Stimulated activated CD8-positive, alpha-beta memory T cell treated with anti-CD3 and anti-CD28 coated beads, Interleukin-4, amount 100 ng/mL, for 4 hours (primary cell): ENCODE measurements around the gene BNIP3.

Experiments used
- DNase-seq, 2 donors: peaks; one replicate each; pipeline ENCODE4 v3.0.0-alpha.2; 2020; ENCODE audit warnings: low read depth in 2 of 2, low spot score in 1 of 2

BNIP3 gene, protein sequence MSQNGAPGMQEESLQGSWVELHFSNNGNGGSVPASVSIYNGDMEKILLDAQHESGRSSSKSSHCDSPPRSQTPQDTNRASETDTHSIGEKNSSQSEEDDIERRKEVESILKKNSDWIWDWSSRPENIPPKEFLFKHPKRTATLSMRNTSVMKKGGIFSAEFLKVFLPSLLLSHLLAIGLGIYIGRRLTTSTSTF

GRCh38 chr10:131981429-131982184 is at the start of gene BNIP3:
TSS of gene BNIP3 (minus strand) at chr10:131981923. CDS start at chr10:131981806, 117 bp downstream.
- peak; percentile 81 to 90 for DNase-seq

- no peak for DNase-seq
Observed at GRCh38 chr10:132030898-132031463, 49.3 kb upstream of the BNIP3 start.

- no peak for DNase-seq
Observed at GRCh38 chr10:132028706-132029105, 47.0 kb upstream of the BNIP3 start.

DNA sequence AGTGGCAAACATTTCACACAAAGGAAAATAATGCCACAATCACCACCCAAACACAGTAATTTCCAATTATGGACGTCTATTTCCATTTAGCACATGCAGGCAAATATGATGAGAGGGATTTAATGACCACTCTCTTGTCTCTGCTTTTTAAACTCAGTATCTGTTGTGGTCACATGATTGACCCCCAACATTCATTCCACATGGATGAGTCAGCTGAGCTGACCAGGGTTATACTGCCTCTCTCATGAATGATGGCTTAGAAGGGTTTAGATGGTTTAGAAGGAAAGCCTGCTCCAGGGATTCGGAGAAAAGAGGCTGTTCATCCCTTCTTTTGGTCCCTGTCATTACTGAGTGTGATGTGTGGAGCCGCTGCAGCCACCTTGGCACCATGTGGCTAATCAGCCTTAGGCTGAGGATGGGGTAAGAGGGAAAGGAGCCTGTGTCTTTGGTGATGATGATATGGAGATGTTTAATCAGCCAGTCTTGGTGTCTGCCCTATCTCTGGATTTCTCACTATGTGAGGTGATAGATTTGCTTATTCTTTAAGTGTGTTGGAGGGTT is 45.8 kb upstream of the BNIP3 start:
- DNase-seq, result no peak

DNA sequence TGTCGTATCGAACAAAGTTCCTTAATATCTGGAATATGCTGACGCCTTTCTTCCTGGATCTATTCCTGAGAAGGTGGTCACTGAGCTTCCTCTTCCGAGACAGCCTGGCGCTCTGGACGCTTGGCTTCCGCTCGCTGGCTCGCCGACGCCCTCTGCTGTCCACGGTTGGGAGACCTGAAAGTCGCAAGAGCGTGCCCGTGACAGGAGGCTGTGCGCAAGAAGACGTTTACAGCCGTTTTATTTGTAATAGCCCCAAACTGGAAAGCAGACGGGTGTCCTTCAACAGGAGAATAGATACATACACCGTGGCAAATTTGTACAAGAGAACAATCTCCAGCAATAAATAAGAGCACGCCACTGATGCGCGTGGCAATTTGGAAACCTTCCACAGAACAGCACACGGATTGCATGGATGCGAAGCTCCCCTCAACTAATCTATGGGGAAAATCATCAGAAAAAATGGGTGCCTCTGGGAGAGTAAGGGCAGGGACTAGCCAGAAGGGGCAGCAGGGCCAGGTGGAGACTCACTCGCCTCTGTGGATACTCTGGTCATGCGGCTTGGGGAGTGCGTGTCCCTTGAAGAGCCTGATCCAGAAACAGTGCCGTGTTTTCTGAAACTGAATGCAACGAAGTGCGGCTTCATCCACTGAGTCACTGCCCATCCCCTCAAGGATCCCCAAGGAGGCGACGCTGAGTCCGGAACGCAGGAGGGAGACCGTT is 41.5 kb upstream of the BNIP3 start:
- DNase-seq, result peak; percentile 24 to 59

GRCh38 chr10:132022241-132022640 is 40.5 kb upstream of the BNIP3 start:
- DNase-seq, result no peak

DNA sequence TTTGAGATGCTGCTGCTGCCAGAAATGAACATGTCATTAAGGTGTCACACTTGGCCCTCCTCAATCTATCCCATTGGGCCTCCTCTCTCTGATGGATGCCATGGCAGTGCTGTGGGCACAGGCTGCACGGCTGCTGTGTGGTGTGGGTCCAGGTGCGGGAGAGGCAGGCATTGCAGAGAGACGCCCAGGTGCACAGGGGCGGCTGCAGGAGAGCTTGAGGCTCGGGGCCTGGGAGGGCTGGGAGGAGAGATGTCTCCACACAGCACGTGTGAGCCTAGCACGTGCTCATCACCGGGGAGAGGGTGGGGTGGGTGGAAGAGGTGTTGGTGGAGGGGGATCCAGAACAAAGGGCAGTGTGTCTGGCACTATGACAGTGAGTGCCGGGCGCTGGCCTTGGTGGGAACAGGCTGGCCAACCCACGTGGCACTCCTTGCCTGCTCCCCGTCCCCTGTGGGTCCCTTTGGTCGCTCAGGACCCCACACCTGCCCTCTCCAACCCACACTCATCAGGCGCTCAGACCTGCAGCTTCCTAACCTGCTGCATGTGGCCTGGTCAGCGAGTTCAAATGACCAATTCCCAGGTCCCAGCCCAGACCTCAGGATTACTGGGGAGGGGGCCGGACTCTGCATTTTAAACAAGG is 39.9 kb upstream of the BNIP3 start:
- DNase-seq, result no peak

DNA sequence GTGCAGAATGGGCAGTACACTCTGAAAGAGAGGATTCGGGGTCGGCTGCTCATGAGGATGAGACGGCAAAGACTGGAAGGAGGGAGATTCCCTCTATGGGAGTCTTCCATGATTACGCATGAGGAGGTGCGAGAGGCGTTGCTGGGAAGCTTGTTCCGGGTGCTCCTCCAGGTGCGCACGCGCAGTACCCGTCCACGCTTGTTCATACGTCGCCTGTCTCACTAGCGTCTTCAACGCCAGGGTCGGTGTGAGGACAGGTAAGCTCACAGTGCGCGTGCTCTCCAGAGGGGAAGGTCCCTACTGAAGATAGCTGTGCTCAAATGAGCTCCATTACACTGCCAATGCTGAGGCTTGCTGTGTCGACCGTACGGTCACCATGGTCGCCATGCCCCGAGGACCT is 39.3 kb upstream of the BNIP3 start:
- DNase-seq, result no peak

DNA sequence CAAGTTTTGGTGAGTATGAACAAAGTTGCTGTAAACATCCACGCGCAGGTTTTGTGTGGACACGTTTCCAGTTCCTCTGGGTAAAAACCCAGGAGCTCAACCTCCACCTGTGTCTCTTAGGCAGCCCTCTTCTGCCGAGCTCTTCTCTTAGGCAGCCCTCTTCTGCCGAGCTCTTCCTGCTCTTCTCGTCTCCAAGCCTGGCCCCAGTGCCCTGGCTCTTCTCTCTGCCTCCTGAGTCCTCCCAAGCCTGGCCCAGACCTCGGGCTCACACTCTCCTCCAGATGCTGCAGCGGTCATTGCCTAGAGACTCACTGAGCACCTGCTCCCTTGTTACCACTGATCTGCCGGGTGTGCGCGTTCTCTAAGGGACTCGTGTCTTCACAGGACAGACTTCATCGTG is 38.7 kb upstream of the BNIP3 start:
- no peak for DNase-seq

DNA sequence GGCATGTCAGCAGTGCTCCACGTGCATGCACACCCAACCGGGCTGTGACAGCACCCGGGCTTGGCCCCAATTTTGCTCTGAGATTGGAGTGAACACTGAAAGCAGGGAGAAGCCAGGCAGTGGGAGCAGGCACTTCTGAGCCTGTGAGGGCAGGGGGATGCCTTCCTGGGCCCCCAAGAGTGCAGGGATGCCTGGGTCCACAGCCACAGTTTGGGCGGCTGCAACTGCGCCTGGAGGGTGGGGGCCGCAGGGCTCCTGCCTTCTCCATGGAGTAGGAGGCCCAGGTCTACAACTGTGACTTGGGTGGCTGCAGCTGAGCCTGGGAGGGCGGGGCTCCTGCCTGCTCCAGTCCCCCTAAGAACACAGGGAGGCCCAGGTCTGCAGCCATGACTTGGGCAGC is 37.6 kb upstream of the BNIP3 start:
- no peak for DNase-seq

- no peak for DNase-seq
Observed at GRCh38 chr10:132018446-132018845, 36.7 kb upstream of the BNIP3 start.

- no peak for DNase-seq
Observed at GRCh38 chr10:132016514-132016913, 34.8 kb upstream of the BNIP3 start.

- no peak for DNase-seq
Observed at GRCh38 chr10:132011445-132011844, 29.7 kb upstream of the BNIP3 start.

GRCh38 chr10:132011024-132011423 is 29.3 kb upstream of the BNIP3 start:
- DNase-seq, result no peak

DNA sequence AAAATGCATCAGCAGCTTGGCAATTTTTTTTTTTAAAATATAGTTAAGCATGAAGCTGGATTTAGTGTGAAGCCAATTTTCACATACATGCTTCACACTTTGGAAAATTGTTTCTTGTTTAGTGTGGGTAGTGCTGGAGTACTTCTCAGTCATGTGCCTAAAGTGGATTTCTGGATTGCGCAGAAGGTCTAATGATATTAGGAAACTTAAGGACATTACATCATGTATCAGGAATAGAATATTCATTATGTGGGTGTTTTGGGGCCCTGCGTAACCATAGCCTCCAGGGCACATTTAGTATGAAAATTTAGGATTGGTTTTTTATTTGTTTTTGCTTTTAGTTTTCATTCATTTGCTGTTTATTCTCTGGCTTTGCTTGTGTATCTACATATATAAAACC is 28.8 kb upstream of the BNIP3 start:
- DNase-seq, result no peak

DNA sequence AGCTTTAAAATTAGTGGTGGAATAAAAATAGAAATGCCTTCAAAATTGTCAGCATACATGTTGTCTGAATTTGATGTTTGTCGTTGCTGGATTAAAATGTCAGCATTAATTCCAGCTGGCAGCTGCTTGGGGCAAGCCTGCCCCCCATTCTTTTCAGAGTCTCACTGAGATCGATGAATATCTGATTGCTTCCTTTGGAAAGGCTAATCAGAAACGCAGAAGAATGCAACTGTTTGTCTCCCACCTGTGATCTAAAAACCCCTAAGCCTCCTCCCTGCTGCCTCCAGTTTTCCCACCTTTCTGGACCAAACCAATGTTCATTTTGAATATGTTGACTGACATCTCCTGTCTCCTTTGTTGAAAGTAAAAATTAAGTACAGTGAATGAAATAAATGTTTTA is 27.9 kb upstream of the BNIP3 start:
- no peak for DNase-seq

- DNase-seq, result no peak
Observed at GRCh38 chr10:132007681-132008080, 26.0 kb upstream of the BNIP3 start.

GRCh38 chr10:132006966-132007365 is 25.2 kb upstream of the BNIP3 start:
- DNase-seq, result no peak

DNA sequence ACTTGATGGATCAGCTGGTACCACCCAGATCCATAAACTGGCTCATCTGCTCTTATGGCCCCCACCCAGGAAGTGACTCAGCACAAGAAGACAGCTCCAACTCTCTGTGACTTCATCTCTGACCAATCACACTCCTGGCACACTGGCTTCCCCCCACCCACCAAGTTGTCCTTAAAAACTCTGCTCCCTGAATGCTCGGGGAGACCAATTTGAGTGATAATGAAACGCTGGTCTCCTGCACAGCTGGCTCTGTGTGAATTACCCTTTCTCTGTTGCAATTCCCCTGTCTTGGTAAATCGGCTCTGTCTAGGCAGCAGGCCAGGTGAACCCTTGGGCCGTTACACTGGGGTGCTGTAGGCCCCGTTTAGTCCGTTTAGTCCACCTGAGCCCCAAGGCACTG is 23.4 kb upstream of the BNIP3 start:
- no peak for DNase-seq

- no peak for DNase-seq
Observed at GRCh38 chr10:132004052-132004451, 22.3 kb upstream of the BNIP3 start.

- no peak for DNase-seq
Observed at GRCh38 chr10:132003282-132003924, 21.7 kb upstream of the BNIP3 start.
